ENCODE measurements around the gene DLGAP1.

The DLGAP1 gene

DNA sequence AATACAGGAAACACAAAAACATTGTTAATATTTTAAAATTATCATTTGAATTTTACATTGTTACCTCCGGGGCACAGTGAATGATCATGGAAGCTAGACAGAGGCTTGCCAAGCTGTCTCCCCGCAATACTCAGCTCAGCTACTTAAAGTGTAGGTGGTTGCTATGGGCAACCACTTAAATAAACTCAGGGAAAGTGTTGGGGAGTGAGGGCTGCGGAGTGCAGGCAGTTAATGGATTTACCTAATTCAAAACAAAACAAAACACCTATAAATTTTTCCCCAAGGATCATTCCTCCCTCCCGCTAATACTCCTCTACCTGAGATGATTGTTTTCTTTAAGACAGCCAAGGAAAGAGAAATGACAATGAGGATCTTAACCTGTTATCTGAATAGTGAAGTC is 655.6 kb downstream of the DLGAP1 start:
- DNase-seq, result no peak
- TF ChIP-seq POLR2A (IDR thresholded peaks at IDR 0.05; ENCODE audit: low read length) (no peak), GATA1 (IDR thresholded peaks at IDR 0.05; ENCODE audit: low read depth, low read length) (no peak)

DNA sequence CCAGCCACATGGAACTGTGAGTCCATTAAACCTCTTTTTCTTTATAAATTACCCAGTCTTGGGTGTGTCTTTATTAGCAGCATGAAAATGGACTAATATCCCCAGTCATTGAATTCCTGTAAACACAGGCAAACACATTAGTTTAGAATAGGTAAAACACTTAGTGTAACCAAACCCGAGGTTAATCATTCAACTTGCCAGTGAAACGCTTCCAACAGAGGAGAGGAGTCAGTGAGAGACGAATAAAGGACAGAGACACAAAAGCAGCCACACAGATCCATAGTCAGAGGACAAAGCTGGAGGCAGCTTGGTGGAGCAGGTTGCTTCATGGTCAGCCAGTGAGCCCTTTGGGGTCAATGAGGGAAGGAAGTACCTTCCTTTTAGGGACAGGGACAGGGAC is 657.1 kb downstream of the DLGAP1 start:
- DNase-seq, result no peak
- TF ChIP-seq POLR2A (IDR thresholded peaks at IDR 0.05; ENCODE audit: low read length), result no peak
- TF ChIP-seq GATA1 (IDR thresholded peaks at IDR 0.05; ENCODE audit: low read depth, low read length), result no peak

DNA sequence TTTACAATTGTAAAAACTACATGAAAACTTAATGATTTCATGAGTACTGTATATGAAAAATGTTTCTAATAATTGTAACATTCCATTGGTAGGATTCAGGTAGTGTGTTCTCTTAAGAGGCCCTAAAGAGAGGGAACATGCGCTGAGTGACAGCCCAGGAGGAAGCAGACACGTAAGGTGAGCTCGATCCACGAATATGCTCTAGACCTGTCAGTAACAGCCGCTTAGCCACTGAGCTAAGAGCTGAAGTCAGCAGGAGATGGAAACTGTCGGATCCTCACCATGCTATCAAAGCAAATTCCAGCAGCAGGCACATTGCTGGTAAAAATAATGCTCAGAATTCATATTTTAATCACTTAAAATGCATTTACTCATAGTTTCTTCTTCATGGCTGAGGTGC is 658.7 kb downstream of the DLGAP1 start:
- TF ChIP-seq POLR2A (IDR thresholded peaks at IDR 0.05; ENCODE audit: low read length) (no peak), GATA1 (IDR thresholded peaks at IDR 0.05; ENCODE audit: low read depth, low read length) (no peak)
- DNase-seq, result no peak

DNA sequence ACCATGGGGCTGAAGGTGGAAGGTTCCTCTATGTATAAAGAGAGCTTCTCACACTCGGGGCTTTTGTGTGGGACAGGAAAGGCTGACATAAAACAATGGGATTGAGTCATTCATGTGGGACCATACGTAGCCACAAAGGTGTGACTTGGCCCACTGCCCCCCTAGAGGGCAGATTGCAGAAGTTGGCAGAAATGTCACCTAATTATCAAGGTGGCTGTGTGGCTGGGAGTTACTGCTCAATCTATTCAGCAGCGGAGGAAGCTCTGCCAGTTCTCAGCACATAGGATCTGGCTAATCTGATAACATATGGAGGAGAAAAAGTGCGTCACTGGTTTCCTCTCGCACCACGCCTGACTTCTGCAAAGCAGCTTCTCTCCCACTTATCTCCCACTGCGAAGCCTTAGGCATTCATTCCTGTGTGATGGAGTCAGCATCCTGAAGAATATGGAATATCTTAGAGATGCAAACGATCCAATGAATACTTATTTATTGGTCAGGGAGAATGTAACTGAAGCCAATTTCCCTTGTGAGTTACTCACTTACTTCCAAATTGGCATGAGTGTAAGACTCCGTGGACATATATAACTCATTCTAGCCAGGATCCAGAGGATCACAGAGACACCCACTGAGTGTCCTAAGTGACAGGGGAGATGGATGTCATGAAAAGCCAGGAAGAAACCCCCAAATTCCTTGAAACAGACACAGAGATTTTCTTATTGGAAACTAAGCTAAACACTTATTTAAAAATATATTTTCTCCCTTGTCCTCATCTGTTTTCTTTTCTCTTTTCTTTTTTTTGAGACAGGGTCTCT is 660.4 kb downstream of the DLGAP1 start:
- DNase-seq, result peak; percentile 31 to 40
- no peak for TF ChIP-seq POLR2A (IDR thresholded peaks at IDR 0.05; ENCODE audit: low read length)
- TF ChIP-seq GATA1 (IDR thresholded peaks at IDR 0.05; ENCODE audit: low read depth, low read length), result no peak

DNA sequence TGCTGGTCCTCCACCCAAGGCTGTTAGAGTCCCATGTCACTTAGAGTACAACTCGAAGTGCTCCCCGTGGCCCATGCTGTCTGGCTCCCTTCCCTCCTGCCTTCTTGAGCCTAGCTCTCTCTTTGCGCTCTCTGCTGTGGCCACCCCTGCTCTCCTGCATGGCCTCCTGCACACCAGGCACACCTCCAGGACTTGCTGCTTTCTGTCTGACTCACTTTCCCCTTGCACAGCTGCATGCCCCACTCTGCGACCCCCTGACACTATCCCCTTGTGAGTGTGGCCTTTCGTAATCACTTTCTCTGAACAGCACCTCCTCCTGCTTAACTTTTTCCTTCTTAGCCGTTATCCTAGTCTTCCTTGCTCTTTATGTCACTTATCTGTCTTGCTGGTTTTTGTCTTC is 661.6 kb downstream of the DLGAP1 start:
- DNase-seq, result no peak
- no peak for TF ChIP-seq POLR2A (IDR thresholded peaks at IDR 0.05; ENCODE audit: low read length)
- TF ChIP-seq GATA1 (IDR thresholded peaks at IDR 0.05; ENCODE audit: low read depth, low read length), result no peak

DNA sequence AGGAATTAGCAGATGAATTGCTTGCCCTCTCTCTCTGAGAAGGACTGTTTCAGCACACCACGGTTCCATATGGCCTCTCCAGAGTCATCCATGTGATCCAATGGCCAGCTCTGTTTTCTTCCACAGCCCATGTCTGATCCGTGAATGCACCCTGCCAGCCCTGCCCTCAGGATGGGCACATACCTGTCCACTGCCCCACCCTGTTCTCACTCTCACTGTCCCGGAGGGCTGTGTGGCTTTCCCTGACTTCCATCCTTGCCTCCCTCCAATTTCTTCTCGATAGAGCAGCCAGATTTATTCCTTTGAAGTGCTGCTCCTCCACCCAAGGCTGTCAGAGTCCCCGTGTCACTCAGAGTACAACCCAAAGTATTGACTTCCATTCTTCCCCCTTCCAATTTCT is 662.0 kb downstream of the DLGAP1 start:
- TF ChIP-seq GATA1 (IDR thresholded peaks at IDR 0.05; ENCODE audit: low read depth, low read length) (no peak), POLR2A (IDR thresholded peaks at IDR 0.05; ENCODE audit: low read length) (no peak)
- DNase-seq, result no peak

DNA sequence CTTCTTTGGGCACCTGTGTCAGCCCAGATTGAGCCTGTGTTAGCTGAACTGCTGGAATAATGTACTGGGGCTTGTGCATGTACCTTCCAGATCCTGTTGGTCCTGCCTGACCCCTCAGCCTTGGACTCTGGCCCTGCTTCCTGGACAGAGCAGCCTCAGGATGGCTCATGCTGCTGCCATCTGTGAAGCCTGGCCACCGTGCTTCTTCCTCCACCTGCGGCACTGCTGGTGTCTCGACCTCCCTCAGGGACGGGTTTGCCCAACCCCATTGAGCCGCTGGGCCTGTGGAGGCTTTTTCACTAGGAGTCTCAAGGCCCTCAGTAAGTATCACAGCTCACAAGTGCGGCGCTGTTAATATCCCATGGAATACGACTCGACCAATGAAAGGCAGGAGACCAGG is 662.4 kb downstream of the DLGAP1 start:
- TF ChIP-seq GATA1 (IDR thresholded peaks at IDR 0.05; ENCODE audit: low read depth, low read length) (no peak), POLR2A (IDR thresholded peaks at IDR 0.05; ENCODE audit: low read length) (no peak)
- DNase-seq, result no peak

DNA sequence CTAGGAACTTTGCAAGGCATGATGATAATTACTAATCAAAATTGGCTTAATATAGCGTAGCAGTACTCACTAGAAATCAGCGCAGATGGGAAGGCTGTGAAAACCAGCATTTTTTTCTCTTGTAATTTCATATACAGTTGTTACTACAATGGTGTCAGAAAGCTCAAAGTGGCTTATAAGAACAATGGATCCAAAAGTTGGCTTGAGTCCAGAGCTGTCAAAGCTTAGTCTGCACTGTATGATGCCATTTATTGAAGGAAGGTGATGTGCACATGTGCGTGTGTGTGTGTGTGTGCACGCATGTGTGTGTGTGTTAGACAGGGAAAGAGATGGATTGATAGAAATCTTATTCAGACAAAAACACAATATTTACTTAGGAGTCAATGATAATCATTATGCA is 663.9 kb downstream of the DLGAP1 start:
- no peak for TF ChIP-seq POLR2A (IDR thresholded peaks at IDR 0.05; ENCODE audit: low read length)
- TF ChIP-seq GATA1 (IDR thresholded peaks at IDR 0.05; ENCODE audit: low read depth, low read length), result no peak
- no peak for DNase-seq

DNA sequence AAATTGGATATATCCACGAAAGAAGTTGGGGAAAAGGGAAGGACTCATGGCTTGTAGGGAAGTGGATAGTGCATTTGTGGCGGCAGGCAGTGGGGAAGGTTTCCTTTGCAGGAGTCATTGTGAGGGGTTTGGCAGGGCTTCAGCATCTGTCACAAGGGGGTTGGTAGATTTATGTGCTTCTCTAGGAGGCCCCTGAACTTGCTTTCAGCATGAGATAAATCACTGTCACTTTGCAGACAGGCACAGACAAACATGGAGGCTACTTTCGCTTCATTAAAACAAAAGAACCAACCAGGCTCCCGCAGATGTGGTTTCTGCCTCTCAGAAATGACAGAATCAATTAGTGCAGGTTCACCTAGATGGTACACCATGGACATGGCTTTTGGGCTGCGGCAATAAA is 664.4 kb downstream of the DLGAP1 start:
- no peak for DNase-seq
- TF ChIP-seq GATA1 (IDR thresholded peaks at IDR 0.05; ENCODE audit: low read depth, low read length), result no peak
- no peak for TF ChIP-seq POLR2A (IDR thresholded peaks at IDR 0.05; ENCODE audit: low read length)

DNA sequence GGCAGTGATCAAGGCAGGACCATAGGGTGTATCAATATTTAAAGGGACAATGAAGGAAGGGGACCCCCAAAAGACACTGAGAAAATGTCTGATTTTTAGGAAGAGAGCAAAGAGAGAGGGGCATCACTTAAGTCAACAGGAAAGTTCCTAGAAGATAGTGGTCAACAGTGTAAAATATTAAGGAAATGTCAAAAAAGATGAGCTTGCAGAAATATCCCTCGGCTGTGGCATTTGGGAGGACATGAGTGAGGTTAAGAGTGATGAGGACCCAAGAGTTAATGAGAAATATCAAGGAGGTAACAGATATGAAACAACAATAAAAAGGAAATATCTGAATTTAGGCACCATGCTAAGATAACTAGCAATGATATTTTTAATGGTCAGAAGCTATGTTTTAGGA is 665.6 kb downstream of the DLGAP1 start:
- no peak for DNase-seq
- TF ChIP-seq GATA1 (IDR thresholded peaks at IDR 0.05; ENCODE audit: low read depth, low read length), result no peak
- TF ChIP-seq POLR2A (IDR thresholded peaks at IDR 0.05; ENCODE audit: low read length), result no peak

DNA sequence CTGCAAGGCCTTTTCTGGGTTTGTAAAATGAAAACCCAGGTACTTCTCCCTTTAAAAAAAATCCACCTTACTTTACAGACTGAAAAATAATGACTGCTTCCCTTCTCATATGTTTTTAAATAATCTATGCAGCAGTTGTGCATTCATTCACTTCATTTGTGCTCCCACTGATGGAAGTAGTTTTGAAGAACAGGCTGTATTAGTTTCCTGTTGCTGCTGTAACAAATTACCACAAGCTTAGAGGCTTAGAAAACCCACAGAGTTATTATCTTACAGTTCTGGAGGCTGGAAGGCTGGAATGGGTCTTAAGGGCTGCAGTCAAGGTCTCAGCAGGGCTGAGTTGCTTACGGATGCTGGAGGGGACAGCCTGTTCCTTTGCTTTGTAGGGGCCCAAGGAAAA is 670.2 kb downstream of the DLGAP1 start:
- no peak for DNase-seq

DNA sequence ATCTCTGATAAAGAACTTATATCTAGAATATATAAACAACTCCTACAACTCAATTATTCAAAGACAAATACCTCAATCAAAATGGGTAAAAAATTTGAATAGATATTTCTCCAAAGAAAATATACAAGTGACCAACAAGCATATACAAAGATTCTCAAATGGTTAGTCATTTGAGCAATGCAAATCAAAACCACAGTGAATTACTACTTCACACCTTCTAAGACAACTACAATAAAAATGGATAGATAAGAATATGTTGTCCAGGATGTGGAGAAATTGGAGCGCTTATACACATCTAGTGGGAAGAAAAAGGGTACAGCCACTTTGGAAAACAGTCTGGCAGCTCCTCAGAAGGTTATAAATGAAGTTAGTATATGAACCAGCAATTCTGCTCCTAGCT is 672.2 kb downstream of the DLGAP1 start:
- TF ChIP-seq GATA1 (IDR thresholded peaks at IDR 0.05; ENCODE audit: low read depth, low read length) (no peak), POLR2A (IDR thresholded peaks at IDR 0.05; ENCODE audit: low read length) (no peak)
- DNase-seq, result no peak

More for the DNA sequence above, 670.2 kb downstream of the DLGAP1 start:
- no peak for TF ChIP-seq GATA1 (IDR thresholded peaks at IDR 0.05; ENCODE audit: low read depth, low read length)

DNA sequence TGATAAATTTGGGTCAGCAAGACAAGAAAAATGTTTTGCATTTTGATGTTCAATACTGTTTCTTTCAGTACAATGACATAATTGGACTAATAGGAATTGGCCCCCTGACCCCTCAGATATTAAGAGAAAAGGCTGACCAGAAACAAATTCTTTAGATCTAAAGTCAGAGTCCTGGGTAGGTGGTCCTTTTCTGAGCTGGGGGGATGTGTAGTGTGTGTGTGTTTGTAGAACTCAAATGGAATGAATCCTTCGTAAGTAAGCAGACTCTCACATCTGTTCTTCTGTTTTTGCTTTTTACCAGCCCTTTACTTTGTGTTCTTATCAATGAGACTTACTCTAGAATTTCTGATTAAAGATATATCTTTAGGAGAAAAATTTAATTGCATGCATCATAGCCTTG is 677.4 kb downstream of the DLGAP1 start:
- no peak for TF ChIP-seq GATA1 (IDR thresholded peaks at IDR 0.05; ENCODE audit: low read depth, low read length)
- TF ChIP-seq POLR2A (IDR thresholded peaks at IDR 0.05; ENCODE audit: low read length), result no peak
- no peak for DNase-seq

DNA sequence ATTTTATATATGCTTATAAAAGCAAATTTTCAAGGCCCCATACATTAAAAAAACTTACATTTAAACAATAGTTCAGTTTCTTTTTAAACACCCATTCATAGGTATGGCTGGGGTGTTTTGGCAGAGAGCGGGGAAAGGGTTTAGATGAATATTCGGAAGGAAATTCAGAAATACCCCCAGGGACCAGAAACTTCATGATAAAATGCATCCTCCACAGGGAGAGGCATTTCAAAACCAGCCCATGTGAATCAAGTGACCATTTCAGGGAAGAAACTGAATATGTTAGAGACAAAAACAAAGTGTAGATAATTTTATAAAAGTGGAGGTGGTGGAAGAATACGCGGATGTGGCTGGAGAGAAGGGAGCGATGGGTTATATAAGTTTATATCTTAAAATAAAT is 678.0 kb downstream of the DLGAP1 start:
- TF ChIP-seq GATA1 (IDR thresholded peaks at IDR 0.05; ENCODE audit: low read depth, low read length), result no peak
- TF ChIP-seq POLR2A (IDR thresholded peaks at IDR 0.05; ENCODE audit: low read length), result no peak
- no peak for DNase-seq

DNA sequence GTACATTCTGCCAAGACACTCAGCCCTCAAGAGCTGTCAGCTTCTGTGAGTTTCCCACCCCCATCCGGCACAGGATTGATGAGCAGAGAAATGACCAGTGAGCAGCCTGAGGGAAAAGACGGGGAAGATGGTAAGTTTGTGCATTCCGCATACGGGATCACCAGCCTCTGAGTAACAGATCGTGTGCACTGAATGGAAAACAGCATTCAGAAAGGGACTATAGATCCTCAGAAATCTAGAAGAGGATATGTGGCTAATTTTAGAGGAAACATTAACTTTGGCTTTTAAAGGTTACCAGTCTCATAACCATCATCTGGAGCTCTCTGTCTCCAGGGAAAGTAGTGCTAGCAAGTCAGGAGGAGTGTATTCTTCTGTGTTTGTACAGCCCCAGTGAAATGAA is 679.1 kb downstream of the DLGAP1 start:
- no peak for DNase-seq
- TF ChIP-seq POLR2A (IDR thresholded peaks at IDR 0.05; ENCODE audit: low read length), result no peak
- TF ChIP-seq GATA1 (IDR thresholded peaks at IDR 0.05; ENCODE audit: low read depth, low read length), result no peak

Measured in erythroblast (primary cell).